ENCODE measurements around the gene EPG5.
"Not testable (repeated sequence)": the region's sequence is repeated elsewhere in the genome, so short reads cannot be mapped to it uniquely, and the experiment has no call there.

Gene EPG5

GRCh38 chr18:45841765-45842442, 125.2 kb downstream of the EPG5 start:
- in situ Hi-C loops (cut with HindIII; ENCODE audit: low sequenced_read_pairs) = no loop called here

- in situ Hi-C loops (cut with HindIII; ENCODE audit: low sequenced_read_pairs) = no loop called here
These were observed 125.9 kb downstream of the EPG5 start for GRCh38 chr18:45841060-45841764.

GRCh38 chr18:45839414-45840395, 127.4 kb downstream of the EPG5 start:
- in situ Hi-C loops (cut with HindIII; ENCODE audit: low sequenced_read_pairs) = no loop called here

GRCh38 chr18:45838302-45839070, 128.6 kb downstream of the EPG5 start:
- in situ Hi-C loops (cut with HindIII; ENCODE audit: low sequenced_read_pairs) = no loop called here

- in situ Hi-C loops (cut with HindIII; ENCODE audit: low sequenced_read_pairs) = no loop called here
These were observed 129.7 kb downstream of the EPG5 start for GRCh38 chr18:45837283-45838070.

GRCh38 chr18:45836242-45837205, 130.6 kb downstream of the EPG5 start:
- in situ Hi-C loops (cut with HindIII; ENCODE audit: low sequenced_read_pairs) = no loop called here

- in situ Hi-C loops (cut with HindIII; ENCODE audit: low sequenced_read_pairs) = no loop called here
These were observed 132.0 kb downstream of the EPG5 start for GRCh38 chr18:45835057-45835636.

GRCh38 chr18:45834306-45834705, 132.8 kb downstream of the EPG5 start:
- in situ Hi-C loops (cut with HindIII; ENCODE audit: low sequenced_read_pairs) = no loop called here

GRCh38 chr18:45833846-45834245, 133.3 kb downstream of the EPG5 start:
- in situ Hi-C loops (cut with HindIII; ENCODE audit: low sequenced_read_pairs) = no loop called here

GRCh38 chr18:45830917-45831316, 136.2 kb downstream of the EPG5 start:
- in situ Hi-C loops (cut with HindIII; ENCODE audit: low sequenced_read_pairs) = no loop called here

- in situ Hi-C loops (cut with HindIII; ENCODE audit: low sequenced_read_pairs) = no loop called here
These were observed 137.3 kb downstream of the EPG5 start for GRCh38 chr18:45829855-45830254.

GRCh38 chr18:45828917-45829811, 138.0 kb downstream of the EPG5 start:
- in situ Hi-C loops (cut with HindIII; ENCODE audit: low sequenced_read_pairs) = no loop called here

- in situ Hi-C loops (cut with HindIII; ENCODE audit: low sequenced_read_pairs) = not testable (repeated sequence)
These were observed 140.4 kb downstream of the EPG5 start for GRCh38 chr18:45826716-45827115.

- in situ Hi-C loops (cut with HindIII; ENCODE audit: low sequenced_read_pairs) = no loop called here
These were observed 141.0 kb downstream of the EPG5 start for GRCh38 chr18:45826084-45826483.

- in situ Hi-C loops (cut with HindIII; ENCODE audit: low sequenced_read_pairs) = no loop called here
These were observed 141.7 kb downstream of the EPG5 start, which contains the start of gene SIGLEC15 for GRCh38 chr18:45825258-45826044. TSS of gene SIGLEC15 (plus strand) at chr18:45825675. CDS start at chr18:45825729, 54 bp downstream.

- in situ Hi-C loops (cut with HindIII; ENCODE audit: low sequenced_read_pairs) = no loop called here
These were observed 145.4 kb downstream of the EPG5 start for GRCh38 chr18:45821711-45822110.

Data from endothelial cell of hepatic sinusoid (primary cell).